Parathyroid adenoma (tissue), 2 donors: ENCODE results near the gene WDR20.
"Not testable (repeated sequence)": the region's sequence is repeated elsewhere in the genome, so short reads cannot be mapped to it uniquely, and the experiment has no call there.

ENCODE experiments used
- H2AFZ ChIP-seq: fragments of 300-600 bp; sonication (generic); one replicate; pipeline ENCODE4 v1.7.0; 2017; ENCODE audit warnings: antibody characterized with exemption, mild to moderate bottlenecking
- H3K27ac ChIP-seq: fragments of 300-600 bp; sonication (generic); one replicate; pipeline ENCODE4 v1.7.0; 2017
- H3K27me3 ChIP-seq: fragments of 300-600 bp; sonication (generic); one replicate; pipeline ENCODE4 v1.7.0; 2017; ENCODE audit warnings: low read length; ENCODE audit not compliant: control insufficient read depth, insufficient read depth
- H3K36me3 ChIP-seq: fragments of 300-600 bp; sonication (generic); one replicate; pipeline ENCODE4 v1.7.0; 2017; ENCODE audit warnings: low read length; ENCODE audit not compliant: control insufficient read depth, insufficient read depth
- H3K4me1 ChIP-seq: fragments of 300-600 bp; sonication (generic); one replicate; pipeline ENCODE4 v1.7.0; 2017; ENCODE audit warnings: control low read depth
- H3K4me2 ChIP-seq: fragments of 300-600 bp; sonication (generic); one replicate; pipeline ENCODE4 v1.7.0; 2017; ENCODE audit warnings: low read length
- H3K4me3 ChIP-seq: fragments of 300-600 bp; sonication (generic); one replicate; pipeline ENCODE4 v1.7.0; 2017; ENCODE audit warnings: low read depth, low read length
- H3K79me2 ChIP-seq: fragments of 300-600 bp; sonication (generic); one replicate; pipeline ENCODE4 v1.7.0; 2017; ENCODE audit warnings: control low read depth
- H3K9ac ChIP-seq: fragments of 300-600 bp; sonication (generic); one replicate; pipeline ENCODE4 v1.7.0; 2017; ENCODE audit warnings: mild to moderate bottlenecking
- H3K9me3 ChIP-seq: fragments of 300-600 bp; sonication (generic); one replicate; pipeline ENCODE4 v1.7.0; 2017; ENCODE audit warnings: low read length; ENCODE audit not compliant: control insufficient read depth
- CTCF ChIP-seq: fragments of 300-600 bp; sonication (generic); IDR thresholded peaks from one replicate; pipeline ENCODE4 v1.7.0; 2017; ENCODE audit warnings: antibody characterized with exemption, mild to moderate bottlenecking
- donor health status: primary hyperparathyroidism.

The WDR20 gene

GRCh38 chr14:102126807-102127455 lies 12.8 kb upstream of the WDR20 start:
- Histone ChIP-seq H3K27ac (no peak overlapping the region), H3K4me1 (no peaks in the 10 kb centered on the region), H2AFZ (no peak overlapping the region), H3K27me3 (no peaks in the 10 kb centered on the region), H3K79me2 (no peaks in the 10 kb centered on the region), H3K4me3 (no peak overlapping the region), H3K9ac (no peak overlapping the region), H3K9me3 (no peaks in the 10 kb centered on the region), H3K36me3 (no peaks in the 10 kb centered on the region), H3K4me2 (no peak overlapping the region)
- no peak for TF ChIP-seq CTCF

GRCh38 chr14:102131741-102132140 lies 8.0 kb upstream of the WDR20 start:
- Histone ChIP-seq H3K9me3 (no peaks in the 10 kb centered on the region), H3K27me3 (no peaks in the 10 kb centered on the region), H3K36me3 (no peaks in the 10 kb centered on the region), H3K79me2 (no peaks in the 10 kb centered on the region), H2AFZ (no peak overlapping the region), H3K4me3 (no peak overlapping the region), H3K9ac (no peak overlapping the region), H3K4me1 (no peaks in the 10 kb centered on the region), H3K27ac (no peak overlapping the region), H3K4me2 (no peak overlapping the region)
- TF ChIP-seq CTCF: no peak

GRCh38 chr14:102134021-102134420 lies 5.7 kb upstream of the WDR20 start:
- H3K36me3 ChIP-seq, H3K4me1 ChIP-seq, H3K9me3 ChIP-seq, H3K79me2 ChIP-seq, H3K27me3 ChIP-seq, H3K9ac ChIP-seq, H2AFZ ChIP-seq, H3K27ac ChIP-seq, H3K4me3 ChIP-seq, H3K4me2 ChIP-seq: not testable (repeated sequence)

GRCh38 chr14:102134719-102135118 lies 5.0 kb upstream of the WDR20 start:
- not testable (repeated sequence) for H3K9ac ChIP-seq, H3K79me2 ChIP-seq, H3K4me2 ChIP-seq, H3K4me3 ChIP-seq, H3K27ac ChIP-seq, H2AFZ ChIP-seq, H3K9me3 ChIP-seq, H3K36me3 ChIP-seq, H3K27me3 ChIP-seq, H3K4me1 ChIP-seq

- not testable (repeated sequence) for H3K27ac ChIP-seq, H3K9me3 ChIP-seq, H3K4me3 ChIP-seq, H3K36me3 ChIP-seq, H3K4me1 ChIP-seq, H3K4me2 ChIP-seq, H3K9ac ChIP-seq, H2AFZ ChIP-seq, H3K79me2 ChIP-seq, H3K27me3 ChIP-seq
Observed at GRCh38 chr14:102135456-102135855, 4.2 kb upstream of the WDR20 start.

GRCh38 chr14:102138535-102138934 lies 1.2 kb upstream of the WDR20 start:
- Histone ChIP-seq H3K36me3 (no peaks in the 10 kb centered on the region), H3K9ac (no peak overlapping the region), H2AFZ (peak overlapping the region; percentile 82), H3K27ac (no peak overlapping the region), H3K9me3 (no peaks in the 10 kb centered on the region), H3K79me2 (peaks cover 9% of the 10 kb centered on the region), H3K4me2 (peak overlapping the region; percentile 91), H3K27me3 (no peaks in the 10 kb centered on the region), H3K4me1 (peaks cover 3% of the 10 kb centered on the region), H3K4me3 (peak overlapping the region; percentile 97)
- TF ChIP-seq CTCF: no peak
